ENCODE measurements around the gene ACOT8. TPM values are rescaled to one million over a fixed set of nuclear protein-coding genes. Genes with fewer than 3 reads are reported as not detected.

ACOT8 gene
- total RNA-seq, result 16.8 and 24.0 TPM in 2 replicates

DNA sequence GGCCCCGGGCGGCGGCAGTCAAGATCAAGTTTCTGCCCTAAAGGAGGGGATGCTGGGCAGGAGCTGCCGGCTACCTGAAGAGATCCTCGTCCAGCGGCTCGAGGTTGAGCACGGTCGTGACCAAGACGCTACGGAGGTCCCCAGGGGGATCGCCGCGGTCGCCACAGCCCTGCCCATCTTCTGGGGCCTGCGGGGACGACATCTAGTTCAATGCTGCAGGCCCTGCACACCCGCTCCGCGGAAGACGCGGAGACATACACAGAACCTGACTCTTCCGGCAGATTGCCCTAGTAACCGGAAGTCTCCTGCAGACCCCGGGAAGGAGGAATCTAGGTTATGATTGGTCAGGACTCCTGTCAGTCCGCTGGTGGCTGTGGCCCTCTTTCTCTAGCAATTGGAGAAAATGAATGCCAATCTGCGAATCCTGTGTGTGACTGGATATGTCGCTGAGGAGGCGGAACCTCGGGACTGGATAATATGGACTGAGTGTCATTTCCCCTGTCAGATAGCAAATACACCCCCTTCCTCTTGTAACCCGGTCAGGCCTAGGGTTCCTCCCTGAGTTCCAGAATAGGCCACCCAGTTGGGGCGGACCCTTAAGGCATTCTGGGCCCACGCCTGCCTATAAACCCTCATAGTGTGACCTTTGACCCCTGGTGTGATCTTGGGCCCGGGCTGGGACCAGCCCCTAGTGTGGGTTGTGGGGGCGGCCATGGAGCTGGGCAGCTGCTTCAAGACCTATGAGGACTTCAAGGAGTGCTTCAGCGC, at the start of gene ACOT8, which contains the start of gene ZSWIM3:
Gene ACOT8, minus strand, starts transcription at position 279 of the 768 bp plus-strand sequence. Its CDS starts 77 bp downstream, at position 202.
Gene ZSWIM3, plus strand, starts transcription at position 501 of the 768 bp plus-strand sequence. Its CDS starts 212 bp downstream, at position 713.

DNA sequence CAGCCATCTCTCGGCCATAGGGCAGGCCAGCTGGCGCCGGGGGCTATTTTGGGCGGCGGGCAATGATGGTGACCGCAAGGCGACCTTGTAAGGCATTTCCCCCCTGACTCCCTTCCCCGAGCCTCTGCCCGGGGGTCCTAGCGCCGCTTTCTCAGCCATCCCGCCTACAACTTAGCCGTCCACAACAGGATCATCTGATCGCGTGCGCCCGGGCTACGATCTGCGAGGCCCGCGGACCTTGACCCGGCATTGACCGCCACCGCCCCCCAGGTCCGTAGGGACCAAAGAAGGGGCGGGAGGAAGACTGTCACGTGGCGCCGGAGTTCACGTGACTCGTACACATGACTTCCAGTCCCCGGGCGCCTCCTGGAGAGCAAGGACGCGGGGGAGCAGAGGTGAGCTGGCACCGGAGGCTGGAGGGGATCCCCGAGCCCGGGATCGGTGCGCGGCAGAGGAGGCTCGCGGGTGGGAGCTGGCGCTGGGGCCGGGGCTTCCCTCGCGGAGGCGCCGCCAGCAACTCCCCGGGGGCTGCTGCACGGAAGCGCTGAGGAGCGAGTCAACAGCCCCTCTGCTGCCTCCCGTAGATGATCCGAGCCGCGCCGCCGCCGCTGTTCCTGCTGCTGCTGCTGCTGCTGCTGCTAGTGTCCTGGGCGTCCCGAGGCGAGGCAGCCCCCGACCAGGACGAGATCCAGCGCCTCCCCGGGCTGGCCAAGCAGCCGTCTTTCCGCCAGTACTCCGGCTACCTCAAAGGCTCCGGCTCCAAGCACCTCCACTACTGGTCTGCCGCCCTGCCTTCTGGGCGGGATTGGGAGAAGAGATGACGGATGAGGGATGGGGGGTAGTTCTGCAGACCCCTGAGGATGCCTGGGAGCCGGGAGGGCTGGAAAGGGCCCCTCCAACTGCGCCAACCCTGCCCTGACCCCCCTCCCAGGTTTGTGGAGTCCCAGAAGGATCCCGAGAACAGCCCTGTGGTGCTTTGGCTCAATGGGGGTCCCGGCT, 34.1 kb upstream of the ACOT8 start, which contains the start of the genes CTSA and NEURL2:
Gene CTSA, plus strand, starts transcription at position 351 of the 999 bp plus-strand sequence. Its CDS starts 234 bp downstream, at position 585.
Gene NEURL2, minus strand, starts transcription at position 224 of the 999 bp plus-strand sequence. Its CDS starts 217 bp downstream, at position 7.

DNA sequence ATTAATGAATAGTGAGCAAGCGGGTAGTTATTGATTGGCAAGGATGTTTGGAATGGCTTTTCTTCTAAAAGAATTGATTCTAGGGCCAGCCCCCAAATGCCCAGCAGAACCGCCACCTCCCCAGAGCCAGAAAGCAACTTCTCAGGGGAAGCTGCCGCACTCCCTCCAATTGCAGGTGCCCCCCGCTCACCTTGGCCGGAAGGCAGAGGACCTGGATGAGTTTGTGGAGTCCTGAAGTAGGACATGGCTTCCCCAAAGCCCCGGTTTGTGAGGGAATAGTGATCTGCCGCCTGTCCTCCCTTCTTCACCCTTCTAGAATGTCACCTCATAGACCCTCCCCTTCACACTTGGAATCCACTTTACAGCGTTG, 30.1 kb upstream of the ACOT8 start, which contains the start of gene SPATA25:
Gene SPATA25, minus strand, starts transcription at position 277 of the 370 bp plus-strand sequence. Its CDS starts 32 bp downstream, at position 245.

DNA sequence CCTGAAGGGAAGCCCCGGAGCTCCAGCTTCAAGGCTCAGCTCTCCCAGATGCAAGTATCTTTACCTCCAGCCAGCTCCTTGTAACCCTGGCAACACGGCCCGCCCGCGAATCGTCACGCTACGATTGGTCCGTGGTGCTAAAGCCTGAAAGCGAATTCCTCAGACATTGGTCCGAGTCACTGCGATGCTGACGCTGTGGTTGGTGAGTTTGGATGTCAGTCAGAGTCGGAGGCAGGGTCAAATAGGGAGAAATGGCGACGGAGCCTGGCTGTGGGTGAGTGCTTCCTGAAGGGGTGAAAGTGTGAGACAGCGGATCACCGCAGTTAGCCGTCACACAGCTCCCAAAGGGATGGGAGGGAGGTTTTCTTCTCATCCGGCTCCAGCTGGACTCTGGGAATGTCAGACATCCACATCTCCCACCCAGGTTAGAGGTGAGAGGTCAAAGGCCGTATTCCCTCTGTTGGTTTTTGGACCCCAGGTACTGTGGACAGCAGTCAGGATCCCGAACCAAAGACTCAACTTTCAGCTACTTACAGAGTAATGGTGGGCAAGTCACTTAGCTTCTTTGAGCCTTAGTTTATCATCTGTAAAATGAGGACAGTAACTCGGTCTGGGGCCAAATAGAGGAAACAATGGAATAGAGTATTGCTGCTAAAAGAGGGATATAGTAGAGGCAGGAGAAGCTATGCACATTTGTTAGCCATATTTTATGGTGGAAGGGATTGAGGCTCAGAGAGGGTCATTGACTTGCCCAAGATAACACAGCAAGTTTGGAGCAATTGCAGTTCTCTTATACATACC, 24.0 kb upstream of the ACOT8 start, which contains the start of gene ZSWIM1:
Gene ZSWIM1, plus strand, starts transcription at position 240 of the 801 bp plus-strand sequence. CDS start 1,366 bp downstream, outside the sequence.

DNA sequence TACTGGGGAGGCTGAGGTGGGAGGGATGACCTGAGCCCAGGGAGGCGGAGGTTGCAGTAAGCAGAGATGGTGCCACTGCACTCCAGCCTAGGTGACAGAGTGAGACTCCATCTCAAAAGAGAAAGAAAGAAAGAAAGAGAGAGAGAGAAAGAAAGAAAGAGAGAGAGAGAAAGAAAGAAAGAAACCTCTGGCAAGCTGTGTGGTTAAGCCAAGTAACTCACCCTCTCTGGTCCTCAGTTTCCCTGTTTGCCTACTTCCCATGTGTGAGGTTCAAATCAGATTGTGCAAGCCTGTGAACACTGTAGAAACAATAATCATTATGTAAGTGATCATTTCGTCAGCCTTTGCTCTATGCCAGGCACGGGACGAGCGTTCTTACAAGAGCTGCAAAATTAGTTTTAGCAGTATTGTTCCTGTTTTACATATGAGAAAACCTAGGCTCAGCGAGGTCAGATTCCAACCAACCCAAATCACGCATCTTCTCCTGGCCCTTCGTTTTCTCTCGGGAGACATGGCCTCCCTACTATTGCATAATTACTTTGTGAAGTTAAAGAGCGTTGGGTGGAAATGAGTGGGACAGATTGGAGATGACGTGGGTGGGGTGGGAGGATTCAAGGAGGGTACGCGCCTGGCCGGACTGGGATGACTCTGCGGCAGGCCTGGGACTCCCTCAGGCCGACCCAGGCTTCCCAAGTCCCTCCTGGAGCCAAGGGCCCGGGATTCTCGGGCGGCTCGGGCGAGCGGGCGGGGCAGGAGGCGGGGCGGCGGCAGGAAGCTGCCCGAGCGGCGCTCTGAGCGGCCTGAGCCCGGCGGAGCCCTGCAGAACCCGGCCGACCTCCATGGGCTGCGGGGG, 23.9 kb downstream of the ACOT8 start, which contains the start of gene SNX21:
Gene SNX21, plus strand, starts transcription at position 770 of the 853 bp plus-strand sequence. CDS start 121 bp downstream, outside the sequence.

DNA sequence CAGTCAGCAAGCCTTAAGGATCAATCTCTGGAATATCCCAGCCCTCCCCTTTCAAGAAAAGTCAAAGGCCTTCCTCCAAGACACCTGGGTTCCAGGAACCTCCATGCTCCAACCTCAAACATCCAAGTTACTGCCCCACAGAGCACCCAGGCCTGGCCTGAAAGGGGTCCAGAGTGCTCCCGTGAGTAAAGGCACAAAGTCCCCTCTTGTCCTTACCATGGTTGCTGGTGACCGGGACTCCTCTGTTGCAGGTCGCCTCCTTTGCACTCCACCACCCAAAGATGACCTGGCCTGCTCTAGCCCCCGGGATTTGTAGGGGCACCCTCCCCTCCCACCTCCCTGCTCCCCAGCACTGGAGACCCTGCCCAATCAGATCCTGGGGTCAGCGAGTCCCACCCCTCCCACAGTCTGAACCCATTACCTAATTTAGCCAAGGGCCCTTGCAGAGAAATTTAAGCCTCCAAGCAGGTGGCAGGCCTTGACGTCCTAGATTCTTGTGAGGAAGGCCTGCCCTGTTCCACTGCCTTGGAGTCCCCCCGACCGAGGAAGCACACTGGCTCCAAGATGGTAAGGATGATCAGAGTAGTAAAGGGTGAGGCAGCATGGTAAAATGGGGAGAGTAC, 30.1 kb downstream of the ACOT8 start, which contains the start of gene TNNC2:
Gene TNNC2, minus strand, starts transcription at position 283 of the 623 bp plus-strand sequence. Its CDS starts 64 bp downstream, at position 219.

DNA sequence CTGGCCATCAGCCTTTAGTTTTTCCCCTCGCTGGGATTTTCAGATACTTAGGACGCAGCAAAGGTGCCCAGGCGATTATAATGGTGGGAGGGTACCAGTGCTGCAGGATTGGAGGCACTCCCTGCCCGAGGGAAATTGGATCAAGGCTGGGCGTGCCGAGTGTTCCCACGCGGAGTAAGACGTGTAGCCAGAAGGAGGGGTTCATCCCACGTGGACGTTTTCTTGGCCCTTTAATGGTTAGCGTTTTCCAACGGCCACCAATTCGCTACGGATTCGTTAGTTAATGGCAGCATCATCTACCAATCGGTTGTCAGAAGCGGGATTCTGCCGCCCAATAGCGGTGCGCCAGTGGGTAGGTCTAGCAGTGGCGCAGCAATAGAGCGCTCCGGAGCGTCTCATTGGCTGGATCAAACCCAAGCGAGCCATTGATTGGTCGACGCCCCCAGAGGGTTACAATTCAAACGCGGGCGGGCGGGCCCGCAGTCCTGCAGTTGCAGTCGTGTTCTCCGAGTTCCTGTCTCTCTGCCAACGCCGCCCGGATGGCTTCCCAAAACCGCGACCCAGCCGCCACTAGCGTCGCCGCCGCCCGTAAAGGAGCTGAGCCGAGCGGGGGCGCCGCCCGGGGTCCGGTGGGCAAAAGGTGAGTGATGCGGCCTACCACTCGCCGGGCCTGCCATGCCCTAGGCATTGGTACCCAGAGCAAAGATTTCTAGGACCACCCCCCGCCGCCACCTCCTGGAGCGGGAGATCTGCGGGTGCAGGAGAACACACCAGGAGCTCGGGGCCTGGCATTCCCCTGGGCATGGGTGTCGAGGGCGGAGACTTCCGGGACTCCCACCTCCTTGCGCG, 44.8 kb downstream of the ACOT8 start, which contains the start of gene UBE2C:
Gene UBE2C, plus strand, starts transcription at position 488 of the 849 bp plus-strand sequence. Its CDS starts 52 bp downstream, at position 540.

Other genes with a start within 250 kb of the ACOT8 start
- gene WFDC10A, start 227.7 kb downstream of the ACOT8 start, total RNA-seq, result not detected in 2 replicates
- not detected in 2 replicates for gene WFDC9, start 226.1 kb downstream of the ACOT8 start, total RNA-seq
- gene WFDC11, start 187.2 kb downstream of the ACOT8 start, total RNA-seq, result not detected in 2 replicates
- gene WFDC13, start 155.4 kb downstream of the ACOT8 start, total RNA-seq, result not detected in 2 replicates
- gene WFDC10B, start 152.4 kb downstream of the ACOT8 start, total RNA-seq, result not detected in 2 replicates
- not detected in 2 replicates for gene SPINT4, start 135.0 kb downstream of the ACOT8 start, total RNA-seq
- 0.13 TPM in 1 of 2 replicates, not detected in the other for gene WFDC3, start 65.5 kb downstream of the ACOT8 start, total RNA-seq
- gene DNTTIP1, start 65.4 kb downstream of the ACOT8 start, total RNA-seq, result 18.8 and 22.7 TPM in 2 replicates
- gene UBE2C, start 44.7 kb downstream of the ACOT8 start, total RNA-seq, result 34.0 and 61.5 TPM in 2 replicates
- not detected in 2 replicates for gene TNNC2, start 30.1 kb downstream of the ACOT8 start, total RNA-seq
- gene SNX21, start 23.6 kb downstream of the ACOT8 start, total RNA-seq, result 19.8 and 22.3 TPM in 2 replicates
- gene ZSWIM3, start 222 bp upstream of the ACOT8 start, total RNA-seq, result 4.8 and 5.4 TPM in 2 replicates
- 9.3 and 10.4 TPM in 2 replicates for gene ZSWIM1, start 23.8 kb upstream of the ACOT8 start, total RNA-seq
- gene SPATA25, start 30.2 kb upstream of the ACOT8 start, total RNA-seq, result 0.79 and 1.2 TPM in 2 replicates
- gene NEURL2, start 33.8 kb upstream of the ACOT8 start, total RNA-seq, result 2.0 and 3.3 TPM in 2 replicates
- 55.5 and 55.7 TPM in 2 replicates for gene CTSA, start 33.9 kb upstream of the ACOT8 start, total RNA-seq
- gene PLTP, start 54.8 kb upstream of the ACOT8 start, total RNA-seq, result 13.4 and 17.0 TPM in 2 replicates
- gene PCIF1, start 77.3 kb upstream of the ACOT8 start, total RNA-seq, result 12.2 and 15.7 TPM in 2 replicates
- 18.6 and 20.5 TPM in 2 replicates for gene ZNF335, start 114.8 kb upstream of the ACOT8 start, total RNA-seq
- gene MMP9, start 151.5 kb upstream of the ACOT8 start, total RNA-seq, result not detected in 2 replicates
- under 0.01 and 0.22 TPM in 2 replicates for gene SLC12A5, start 171.8 kb upstream of the ACOT8 start, total RNA-seq
- gene NCOA5, start 232.6 kb upstream of the ACOT8 start, total RNA-seq, result 28.3 and 29.2 TPM in 2 replicates